Stomach (tissue), 9 donors: ENCODE measurements around the gene SYNJ2. TPM values are rescaled to one million over a fixed set of nuclear protein-coding genes. Genes with fewer than 3 reads are reported as not detected.

Source experiments
- DNase-seq, 2 donors: peaks; one replicate each; pipeline versions ENCODE4 v3.0.0 to v3.0.0-alpha.2; 2013 to 2019
- H3K27ac ChIP-seq, 5 donors: fragments of 200-600 bp in 4 of 5; sonication (generic) in 4 of 5; one replicate each; pipeline ENCODE4 v1.5.1; 2013 to 2019; ENCODE audit warnings: mild to moderate bottlenecking in 1 of 5, moderate library complexity in 1 of 5
- H3K27me3 ChIP-seq, 3 donors: fragments of 200-600 bp; sonication (generic); one replicate each; pipeline ENCODE4 v1.5.1; 2017 to 2019; ENCODE audit warnings: mixed run types in 1 of 3
- H3K36me3 ChIP-seq, 4 donors: fragments of 200-600 bp; sonication (generic); 1 replicate in 3 of 4; 2 replicates in 1 of 4; pipeline ENCODE4 v1.5.1; 2016 to 2019
- H3K4me1 ChIP-seq, 4 donors: fragments of 200-600 bp; sonication (generic); one replicate each; pipeline ENCODE4 v1.5.1; 2016 to 2019
- H3K4me3 ChIP-seq, 4 donors: fragments of 200-600 bp; sonication (generic) in 3 of 4; one replicate each; pipeline ENCODE4 v1.5.1; 2016 to 2019; ENCODE audit warnings: mild to moderate bottlenecking in 1 of 4
- H3K9me3 ChIP-seq, 4 donors: fragments of 200-600 bp; sonication (generic); one replicate each; pipeline ENCODE4 v1.5.1; 2016 to 2019
- CTCF ChIP-seq, 7 experiments: fragments of 450-650 bp in 4 of 7; fragments of 200-600 bp in 3 of 7; sonication (generic) in 3 of 7; IDR thresholded peaks; one replicate each; pipeline ENCODE4 v1.5.1; 2016 to 2019; ENCODE audit warnings: antibody characterized with exemption in 7 of 7, control low read depth in 2 of 7, mild to moderate bottlenecking in 1 of 7
- EP300 ChIP-seq: sonication (generic); formaldehyde crosslinking; IDR thresholded peaks from one replicate; pipeline ENCODE4 v1.6.1; 2017; ENCODE audit warnings: antibody characterized with exemption
- POLR2A ChIP-seq, 4 donors: fragments of 450-650 bp; IDR thresholded peaks; one replicate each; pipeline ENCODE4 v1.6.1; 2016; ENCODE audit warnings: antibody characterized with exemption in 4 of 4, control low read depth in 2 of 4, mild to moderate bottlenecking in 1 of 4, moderate library complexity in 1 of 4
- POLR2AphosphoS5 ChIP-seq, 3 donors: sonication (generic); formaldehyde crosslinking; IDR thresholded peaks; one replicate each; pipeline ENCODE4 v1.6.1; 2016; ENCODE audit warnings: antibody characterized with exemption in 3 of 3
- WGBS, 5 donors: extraction: QIAGEN DNeasy Blood & Tissue Kit in 3 of 5; methylation state at CpG; one replicate each; pipeline versions ENCODE4 v1.1.5 to v1.1.7; 2013 to 2018; 5-methylcytosine and 5-hydroxymethylcytosine counted together
- intact Hi-C: fragments of 100-400 bp; cut with DNase I; formaldehyde crosslinking; loops from one replicate; pipeline ENCODE4 v1.15.1; 2023; ENCODE audit warnings: low total_unique reads
- polyA plus RNA-seq, 3 donors: library from polyadenylated mRNA; stranded (reverse); fragments of 200-250 nt; gene quantifications; one replicate each; pipeline ENCODE4 v1.2.3, GENCODE V29; 2013
- total RNA-seq, 5 donors: library from RNA; depleted of rRNA; stranded (reverse); fragments of >200 nt; gene quantifications; one replicate each; pipeline versions ENCODE4 v1.1.0 to v1.2.3, GENCODE V29; 2014 to 2016
- donor health status: healthy with polysubstance abuse.
- donor health status: Bipolar disorder and iron deficiency.
- donor health status: healthy.

SYNJ2 gene
- total and polyA plus RNA-seq, 8 donors = 4.7 to 41.4 (median 14.4) TPM

DNA sequence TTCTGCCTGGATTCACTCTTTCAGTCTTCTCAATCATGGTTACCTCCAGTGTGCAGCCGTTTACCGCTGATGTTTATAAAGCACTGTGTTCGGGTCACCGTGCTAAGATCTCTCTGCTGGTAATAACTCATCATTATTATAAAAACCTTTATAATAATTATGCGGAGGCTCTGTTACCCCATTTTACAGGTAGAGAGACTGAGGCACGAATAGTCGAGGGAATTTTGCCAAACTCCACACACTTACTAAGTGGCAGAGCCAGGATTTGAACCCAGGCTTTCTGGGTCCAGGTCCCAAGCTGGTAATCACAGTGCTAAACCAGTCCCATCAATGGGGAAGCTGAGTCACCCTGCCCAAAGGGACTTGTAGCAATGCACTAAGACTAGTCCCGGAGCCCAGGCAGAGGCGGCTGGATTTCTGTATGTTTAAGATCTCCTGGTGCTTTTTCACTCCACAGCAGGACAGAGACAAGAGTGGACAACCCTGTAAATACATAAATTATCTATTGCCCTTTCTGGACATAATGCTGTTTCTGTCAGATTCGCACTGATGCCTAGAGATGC is 48.1 kb downstream of the SYNJ2 start:
- DNase-seq = no peak
- 95 to 97% (median 97%) methylated on average over 10 of the region's 10 CpGs for WGBS, 5 donors
- Histone ChIP-seq H3K9me3 (no peaks in the 10 kb centered on the region), H3K36me3 (peaks cover 0 to 15% (median 6%) of the 10 kb centered on the region in 4 donors), H3K27ac (peak overlapping the region in 2 of 5 donors; percentile 59 to 68), H3K4me1 (peaks cover 49 to 80% (median 61%) of the 10 kb centered on the region in 4 donors), H3K4me3 (no peak overlapping the region), H3K27me3 (no peaks in the 10 kb centered on the region)
- TF ChIP-seq EP300 = no peak
- TF ChIP-seq CTCF (IDR thresholded peaks at IDR 0.05) = no peak
- no peak for TF ChIP-seq POLR2AphosphoS5 (IDR thresholded peaks at IDR 0.05)
- no peak for TF ChIP-seq POLR2A (IDR thresholded peaks at IDR 0.05)
- intact Hi-C loops = no loop called here

- Histone ChIP-seq H3K36me3 (peaks cover 0 to 15% (median 6%) of the 10 kb centered on the region in 4 donors), H3K4me3 (no peak overlapping the region), H3K9me3 (no peaks in the 10 kb centered on the region), H3K4me1 (peaks cover 49 to 72% (median 61%) of the 10 kb centered on the region in 4 donors), H3K27ac (peak overlapping the region; percentile 32 to 70 (median 59)), H3K27me3 (no peaks in the 10 kb centered on the region)
- 90 to 94% (median 93%) methylated on average over 16 of the region's 16 CpGs for WGBS, 5 donors
- no peak for DNase-seq
- TF ChIP-seq CTCF (IDR thresholded peaks at IDR 0.05) (no peak), EP300 (no peak), POLR2AphosphoS5 (IDR thresholded peaks at IDR 0.05) (no peak), POLR2A (IDR thresholded peaks at IDR 0.05) (no peak)
- intact Hi-C loops = no loop called here
These were observed 49.0 kb downstream of the SYNJ2 start for GRCh38 chr6:158030380-158031300.

DNA sequence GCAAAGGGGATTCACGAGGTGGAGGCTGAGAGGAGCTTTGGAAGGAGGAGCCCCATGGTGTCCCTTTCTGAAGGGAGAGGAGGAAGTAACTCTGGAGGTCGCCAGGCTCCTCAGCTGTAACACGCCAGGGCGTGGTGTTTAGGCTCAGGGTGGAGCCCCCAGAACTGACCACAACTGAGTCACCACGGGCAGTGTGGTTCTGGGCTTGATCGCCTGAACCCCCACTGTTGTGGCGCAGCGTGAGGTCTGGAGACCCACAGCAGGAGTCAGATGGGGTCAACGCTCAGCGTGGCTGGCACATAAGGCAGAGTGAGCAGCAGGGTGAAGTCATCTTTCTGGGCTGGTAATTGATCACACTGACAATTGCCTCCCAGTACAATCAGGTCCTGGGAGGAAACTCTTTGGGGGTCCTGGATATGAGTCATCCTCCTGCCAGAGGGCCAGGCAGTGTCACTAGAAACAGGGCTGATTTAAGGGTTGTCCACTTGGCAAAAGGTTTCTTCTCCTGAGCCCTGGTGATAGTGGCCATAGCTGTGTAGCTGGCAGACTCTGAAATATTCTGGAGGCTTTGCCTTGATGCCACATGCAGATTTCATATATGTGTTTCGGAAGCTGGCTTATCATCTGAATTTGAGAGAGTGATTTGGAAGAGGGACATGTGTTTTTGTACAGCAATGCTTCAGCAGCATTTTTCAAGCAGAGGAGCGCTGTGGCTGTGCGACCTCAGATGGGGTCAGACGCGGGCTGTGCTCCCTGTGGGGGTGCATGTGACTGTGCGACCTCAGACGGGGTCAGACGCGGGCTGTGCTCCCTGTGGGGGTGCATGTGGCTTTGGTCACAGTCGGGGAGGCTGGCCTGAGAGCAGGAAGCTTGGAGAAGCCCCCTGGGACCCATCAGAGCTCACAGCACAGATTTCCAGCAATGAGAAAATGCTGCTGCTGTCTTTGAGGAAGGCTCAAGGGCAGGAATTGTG is 50.0 kb downstream of the SYNJ2 start:
- intact Hi-C loops = no loop called here
- Histone ChIP-seq H3K27ac (peak overlapping the region; percentile 32 to 70 (median 59)), H3K4me3 (no peak overlapping the region), H3K9me3 (no peaks in the 10 kb centered on the region), H3K27me3 (no peaks in the 10 kb centered on the region), H3K36me3 (peaks cover 0 to 20% (median 6%) of the 10 kb centered on the region in 4 donors), H3K4me1 (peaks cover 39 to 62% (median 50%) of the 10 kb centered on the region in 4 donors)
- TF ChIP-seq POLR2AphosphoS5 (IDR thresholded peaks at IDR 0.05) (peak in 2 of 3 donors; percentile 26 to 52), POLR2A (IDR thresholded peaks at IDR 0.05) (no peak)
- 40 to 62% (median 57%) methylated on average over 16 to 20 of the region's 20 CpGs for WGBS, 5 donors
- DNase-seq = peak; percentile 55 to 69

DNA sequence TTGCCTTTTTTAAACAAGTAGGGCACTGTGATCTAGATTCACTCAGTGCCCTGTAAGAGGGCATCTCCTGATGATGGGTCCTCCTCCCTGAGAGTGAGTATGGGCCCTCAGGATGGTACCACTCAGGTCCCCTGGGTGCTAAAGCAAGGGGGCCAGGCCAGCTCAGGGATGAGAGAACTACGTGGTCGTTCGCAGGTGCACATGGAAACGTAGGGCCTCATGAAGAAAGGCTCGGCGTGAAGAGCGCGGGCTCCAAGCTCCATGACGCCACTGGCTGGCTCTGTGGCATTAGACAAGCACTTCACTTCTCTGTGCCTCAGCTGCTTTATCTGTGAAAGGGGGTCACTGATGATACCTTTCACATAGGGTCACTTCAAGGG is 50.7 kb downstream of the SYNJ2 start:
- no peak for TF ChIP-seq POLR2A (IDR thresholded peaks at IDR 0.05)
- TF ChIP-seq EP300 = no peak
- TF ChIP-seq POLR2AphosphoS5 (IDR thresholded peaks at IDR 0.05) = no peak
- TF ChIP-seq CTCF (IDR thresholded peaks at IDR 0.05) = no peak

More for the DNA sequence above, 50.7 kb downstream of the SYNJ2 start:
- no peaks in the 10 kb centered on the region for H3K27me3 ChIP-seq
- H3K27ac ChIP-seq = peak overlapping the region; percentile 9 to 70 (median 59)
- H3K36me3 ChIP-seq = peaks cover 0 to 20% (median 6%) of the 10 kb centered on the region in 4 donors
- peaks cover 32 to 55% (median 44%) of the 10 kb centered on the region in 4 donors for H3K4me1 ChIP-seq
- no peak overlapping the region for H3K4me3 ChIP-seq
- 87 to 98% (median 93%) methylated on average over 9 of the region's 9 CpGs for WGBS, 5 donors
- intact Hi-C loops = no loop called here
- DNase-seq = no peak
- no peaks in the 10 kb centered on the region for H3K9me3 ChIP-seq
